RWPE2 (cell line): ENCODE measurements around the gene ZNF763.
A peak's percentile ranks its signal among the peaks of the same experiment; 100 is the strongest.

ENCODE experiments used
- ATAC-seq: fragments of 200-7000 bp; cut with Tn5 transposase; 3 replicates; pipeline ENCODE4 v1.9.1; 2021; ENCODE audit warnings: low read depth
- DNase-seq: peaks from one replicate; pipeline ENCODE4 v3.0.0-alpha.2; 2020; ENCODE audit warnings: low spot score
- H3K27ac ChIP-seq: fragments of 450-650 bp; 2 replicates; pipeline ENCODE4 v1.5.1; 2017; ENCODE audit warnings: mild to moderate bottlenecking; ENCODE audit not compliant: poor library complexity, severe bottlenecking
- H3K27me3 ChIP-seq: fragments of 250-450 bp; sonication (Bioruptor Pico); 2 replicates; pipeline ENCODE4 v1.5.1; 2021; ENCODE audit warnings: mild to moderate bottlenecking, moderate library complexity; ENCODE audit not compliant: insufficient read depth, poor library complexity, severe bottlenecking
- H3K36me3 ChIP-seq: fragments of 250-450 bp; sonication (Bioruptor Pico); 2 replicates; pipeline ENCODE4 v1.5.1; 2020; ENCODE audit warnings: low read depth, mild to moderate bottlenecking, moderate library complexity
- H3K4me1 ChIP-seq: fragments of 250-450 bp; sonication (Bioruptor Pico); 2 replicates; pipeline ENCODE4 v1.5.1; 2021; ENCODE audit warnings: mild to moderate bottlenecking, moderate library complexity; ENCODE audit not compliant: insufficient read depth, poor library complexity, severe bottlenecking
- H3K4me3 ChIP-seq: fragments of 250-450 bp; sonication (Bioruptor Pico); 2 replicates; pipeline ENCODE4 v1.5.1; 2021; ENCODE audit warnings: mild to moderate bottlenecking, moderate library complexity; ENCODE audit not compliant: severe bottlenecking
- H3K9me3 ChIP-seq: fragments of 250-450 bp; sonication (Bioruptor Pico); 2 replicates; pipeline ENCODE4 v1.5.1; 2021; ENCODE audit warnings: mild to moderate bottlenecking, moderate library complexity; ENCODE audit not compliant: severe bottlenecking
- TF ChIP-seq, protein P1 (sequence below): fragments of 450-650 bp; IDR thresholded peaks from one replicate; pipeline ENCODE4 v1.5.1; 2017; ENCODE audit warnings: mild to moderate bottlenecking, moderate library complexity; ENCODE audit not compliant: poor library complexity, severe bottlenecking

Gene ZNF763

DNA sequence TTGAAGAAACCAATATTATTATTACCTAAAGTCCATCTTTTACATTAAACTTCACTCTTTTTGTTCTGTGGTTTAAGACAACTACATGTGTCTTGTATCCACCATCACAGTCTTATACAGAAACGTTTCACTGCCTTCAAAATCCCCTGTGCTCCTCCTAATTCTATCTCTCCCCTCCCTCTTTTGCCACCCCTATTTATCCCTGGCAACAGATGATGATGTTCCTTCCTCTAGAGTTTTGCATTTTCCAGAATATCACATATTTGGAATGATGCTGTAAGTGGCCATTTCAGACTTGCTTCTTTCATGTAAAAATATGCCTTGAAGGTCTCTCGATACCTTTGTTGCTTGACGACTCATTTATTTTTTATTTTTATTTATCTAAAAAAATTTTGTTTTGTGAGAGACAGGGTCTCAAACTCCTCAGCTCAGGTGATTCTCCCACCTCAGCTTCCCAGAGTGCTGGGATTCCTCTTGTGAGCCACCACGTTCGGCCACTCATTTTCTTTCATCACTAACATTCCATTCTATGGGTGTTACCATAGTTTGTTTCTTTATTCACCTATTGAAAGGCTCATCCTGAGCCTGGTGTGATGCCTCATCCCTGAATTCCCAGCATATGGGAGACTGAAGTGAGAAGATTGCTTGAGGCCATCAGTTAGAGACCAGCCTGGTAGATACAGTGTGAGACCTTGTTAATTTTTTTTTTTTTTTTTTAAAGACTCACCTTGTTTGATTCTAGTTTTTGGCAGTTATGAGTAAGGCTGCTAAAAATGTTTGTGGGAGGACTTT, 8.4 kb downstream of the ZNF763 start:
- Histone ChIP-seq H3K27ac (no peak overlapping the region), H3K9me3 (peaks cover 2% of the 10 kb centered on the region), H3K4me3 (no peak overlapping the region), H3K27me3 (no peaks in the 10 kb centered on the region), H3K36me3 (no peaks in the 10 kb centered on the region), H3K4me1 (no peaks in the 10 kb centered on the region)
- no peak for DNase-seq
- ATAC-seq = 0 out of 3 replicates have a peak, but pooled peaks have one; percentile 14
- TF ChIP-seq, protein P1, sequence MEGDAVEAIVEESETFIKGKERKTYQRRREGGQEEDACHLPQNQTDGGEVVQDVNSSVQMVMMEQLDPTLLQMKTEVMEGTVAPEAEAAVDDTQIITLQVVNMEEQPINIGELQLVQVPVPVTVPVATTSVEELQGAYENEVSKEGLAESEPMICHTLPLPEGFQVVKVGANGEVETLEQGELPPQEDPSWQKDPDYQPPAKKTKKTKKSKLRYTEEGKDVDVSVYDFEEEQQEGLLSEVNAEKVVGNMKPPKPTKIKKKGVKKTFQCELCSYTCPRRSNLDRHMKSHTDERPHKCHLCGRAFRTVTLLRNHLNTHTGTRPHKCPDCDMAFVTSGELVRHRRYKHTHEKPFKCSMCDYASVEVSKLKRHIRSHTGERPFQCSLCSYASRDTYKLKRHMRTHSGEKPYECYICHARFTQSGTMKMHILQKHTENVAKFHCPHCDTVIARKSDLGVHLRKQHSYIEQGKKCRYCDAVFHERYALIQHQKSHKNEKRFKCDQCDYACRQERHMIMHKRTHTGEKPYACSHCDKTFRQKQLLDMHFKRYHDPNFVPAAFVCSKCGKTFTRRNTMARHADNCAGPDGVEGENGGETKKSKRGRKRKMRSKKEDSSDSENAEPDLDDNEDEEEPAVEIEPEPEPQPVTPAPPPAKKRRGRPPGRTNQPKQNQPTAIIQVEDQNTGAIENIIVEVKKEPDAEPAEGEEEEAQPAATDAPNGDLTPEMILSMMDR = no peak

DNA sequence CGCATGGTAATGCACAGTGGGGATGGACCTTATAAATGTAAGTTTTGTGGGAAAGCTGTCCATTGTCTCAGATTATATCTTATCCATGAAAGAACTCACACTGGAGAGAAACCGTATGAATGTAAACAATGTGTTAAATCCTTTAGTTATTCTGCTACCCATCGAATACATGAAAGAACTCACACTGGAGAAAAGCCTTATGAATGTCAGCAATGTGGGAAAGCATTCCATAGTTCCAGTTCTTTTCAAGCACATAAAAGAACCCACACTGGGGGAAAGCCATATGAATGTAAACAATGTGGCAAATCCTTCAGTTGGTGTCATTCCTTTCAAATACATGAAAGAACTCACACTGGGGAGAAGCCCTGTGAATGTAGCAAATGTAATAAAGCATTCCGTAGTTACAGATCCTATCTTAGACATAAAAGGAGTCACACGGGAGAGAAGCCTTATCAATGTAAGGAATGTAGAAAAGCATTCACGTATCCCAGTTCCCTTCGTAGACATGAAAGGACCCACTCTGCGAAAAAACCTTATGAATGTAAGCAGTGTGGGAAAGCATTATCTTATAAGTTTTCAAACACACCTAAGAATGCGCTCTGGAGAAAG, 13.8 kb downstream of the ZNF763 start:
- H3K4me1 ChIP-seq = no peaks in the 10 kb centered on the region
- ATAC-seq (no peak), DNase-seq (no peak)
- H3K36me3 ChIP-seq = no peaks in the 10 kb centered on the region
- peaks cover 19% of the 10 kb centered on the region for H3K9me3 ChIP-seq
- no peaks in the 10 kb centered on the region for H3K27me3 ChIP-seq
- TF ChIP-seq, protein P1 = no peak
- H3K4me3 ChIP-seq = no peak overlapping the region
- H3K27ac ChIP-seq = no peak overlapping the region

DNA sequence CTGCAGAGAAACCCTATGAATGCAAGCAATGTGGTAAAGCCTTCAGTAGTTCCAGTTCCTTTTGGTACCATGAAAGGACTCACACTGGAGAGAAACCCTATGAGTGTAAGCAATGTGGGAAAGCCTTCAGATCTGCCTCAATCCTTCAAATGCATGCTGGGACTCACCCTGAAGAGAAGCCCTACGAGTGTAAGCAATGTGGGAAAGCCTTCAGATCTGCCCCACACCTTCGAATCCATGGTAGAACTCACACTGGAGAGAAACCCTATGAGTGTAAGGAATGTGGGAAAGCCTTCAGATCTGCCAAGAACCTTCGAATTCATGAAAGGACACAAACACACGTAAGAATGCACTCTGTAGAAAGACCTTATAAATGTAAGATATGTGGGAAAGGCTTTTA, 14.7 kb downstream of the ZNF763 start:
- Histone ChIP-seq H3K4me1 (no peaks in the 10 kb centered on the region), H3K27me3 (no peaks in the 10 kb centered on the region), H3K36me3 (no peaks in the 10 kb centered on the region), H3K9me3 (peaks cover 19% of the 10 kb centered on the region), H3K27ac (no peak overlapping the region), H3K4me3 (no peak overlapping the region)
- TF ChIP-seq, protein P1 = no peak
- DNase-seq (no peak), ATAC-seq (no peak)

DNA sequence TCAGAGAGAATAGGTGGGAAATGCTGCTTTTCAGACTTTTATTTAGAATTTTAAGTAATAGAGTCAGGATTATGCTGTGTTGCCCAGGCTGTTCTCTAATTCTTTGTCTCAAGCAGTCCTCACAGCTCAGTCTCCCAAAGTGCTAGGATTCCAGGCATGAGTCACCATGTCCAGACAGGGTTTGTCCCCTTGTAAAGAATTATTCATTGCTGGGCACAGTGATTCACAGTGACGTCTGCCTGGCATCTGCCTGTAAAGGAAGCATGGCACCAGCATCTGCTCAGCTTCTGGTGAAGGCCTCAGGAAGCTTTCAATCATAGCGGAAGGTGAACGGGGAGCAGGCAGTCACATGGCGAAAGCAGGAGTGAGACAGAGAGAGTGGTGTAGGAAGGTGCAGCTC, 17.7 kb downstream of the ZNF763 start:
- no peak overlapping the region for H3K4me3 ChIP-seq

More for the DNA sequence above, 17.7 kb downstream of the ZNF763 start:
- no peak for DNase-seq
- H3K27me3 ChIP-seq = no peaks in the 10 kb centered on the region
- ATAC-seq = peak; percentile 25; the same call in 1 of the 3 replicates
- no peaks in the 10 kb centered on the region for H3K36me3 ChIP-seq
- H3K4me1 ChIP-seq = no peaks in the 10 kb centered on the region
- TF ChIP-seq, protein P1 = no peak
- H3K9me3 ChIP-seq = peaks cover 19% of the 10 kb centered on the region
- H3K27ac ChIP-seq = peak overlapping the region; percentile 59
